HEK293 (cell line): ENCODE results near the gene IL17REL.

ENCODE experiments used
- CTCF ChIA-PET: fragments of 350-600 bp; formaldehyde crosslinking; extraction: SDS; loops from one replicate; lab custom pipeline; 2021; ENCODE audit warnings: antibody characterized with exemption; lab: Yijun Ruan, JAX
- POLR2A ChIA-PET: fragments of 300-600 bp; formaldehyde crosslinking; extraction: SDS; loops from one replicate; lab custom pipeline; 2020; ENCODE audit warnings: antibody characterized with exemption, inconsistent platforms; lab: Yijun Ruan, JAX
- H3K27ac ChIP-seq: fragments of 200-500 bp; sonication (Bioruptor generic); 2 replicates; pipeline ENCODE4 v1.5.1; 2014; ENCODE audit warnings: low read depth, low read length, control low read depth, inconsistent platforms; ENCODE audit errors: extremely low read depth
- H3K36me3 ChIP-seq, 2 experiments: fragments of 200-500 bp in 1 of 2; sonication (Bioruptor generic) in 1 of 2; 1 replicate in 1 of 2; 2 replicates in 1 of 2; pipeline ENCODE4 v1.5.1; 2014 to 2017; ENCODE audit warnings: inconsistent platforms in 2 of 2, low read length in 2 of 2; ENCODE audit not compliant: control insufficient read depth in 2 of 2, insufficient read depth in 1 of 2
- H3K4me1 ChIP-seq: fragments of 200-500 bp; sonication (Bioruptor generic); 2 replicates; pipeline ENCODE4 v1.5.1; 2014; ENCODE audit warnings: mild to moderate bottlenecking, low read length, inconsistent platforms; ENCODE audit not compliant: control insufficient read depth, insufficient read depth
- H3K4me3 ChIP-seq: 2 replicates; pipeline ENCODE4 v1.5.1; 2011; ENCODE audit warnings: low read depth, mild to moderate bottlenecking, control low read depth, low read length, moderate library complexity
- H3K9me3 ChIP-seq: fragments of 200-500 bp; sonication (Bioruptor generic); 2 replicates; pipeline ENCODE4 v1.5.1; 2014; ENCODE audit warnings: low read depth, low read length, inconsistent platforms; ENCODE audit not compliant: control insufficient read depth, insufficient read depth
- BCL11B ChIP-seq: fragments of 450-650 bp; formaldehyde crosslinking; IDR thresholded peaks from 2 replicates; pipeline ENCODE4 v1.5.1; 2016; ENCODE audit warnings: low read depth, missing biosample characterization, missing genetic modification characterization
- CTCF ChIP-seq: fragments of 450-650 bp; formaldehyde crosslinking; IDR thresholded peaks from 2 replicates; pipeline ENCODE4 v1.5.1; 2016; ENCODE audit warnings: missing biosample characterization, missing genetic modification characterization
- EGR2 ChIP-seq: fragments of 450-650 bp; formaldehyde crosslinking; IDR thresholded peaks from 2 replicates; pipeline ENCODE4 v1.5.1; 2016; ENCODE audit warnings: low read depth, missing biosample characterization, missing genetic modification characterization
- GFI1B ChIP-seq: fragments of 450-650 bp; formaldehyde crosslinking; IDR thresholded peaks from 2 replicates; pipeline ENCODE4 v1.5.1; 2016; ENCODE audit warnings: missing biosample characterization, missing genetic modification characterization
- INSM2 ChIP-seq: fragments of 450-650 bp; formaldehyde crosslinking; IDR thresholded peaks from 2 replicates; pipeline ENCODE4 v1.5.1; 2016; ENCODE audit warnings: missing biosample characterization, missing genetic modification characterization
- KLF1 ChIP-seq: fragments of 450-650 bp; formaldehyde crosslinking; IDR thresholded peaks from 2 replicates; pipeline ENCODE4 v1.5.1; 2016; ENCODE audit warnings: missing biosample characterization, missing genetic modification characterization
- KLF8 ChIP-seq: fragments of 450-650 bp; formaldehyde crosslinking; IDR thresholded peaks from 2 replicates; pipeline ENCODE4 v1.5.1; 2016; ENCODE audit warnings: missing biosample characterization, missing genetic modification characterization
- SCRT2 ChIP-seq: fragments of 450-650 bp; formaldehyde crosslinking; IDR thresholded peaks from 2 replicates; pipeline ENCODE4 v1.5.1; 2016; ENCODE audit warnings: missing biosample characterization, missing genetic modification characterization
- SP2 ChIP-seq: fragments of 450-650 bp; formaldehyde crosslinking; IDR thresholded peaks from 2 replicates; pipeline ENCODE4 v1.5.1; 2016; ENCODE audit warnings: missing biosample characterization, missing genetic modification characterization
- YY2 ChIP-seq: fragments of 450-650 bp; formaldehyde crosslinking; IDR thresholded peaks from 2 replicates; pipeline ENCODE4 v1.5.1; 2016; ENCODE audit warnings: missing biosample characterization, missing genetic modification characterization
- ZBTB20 ChIP-seq: fragments of 450-650 bp; formaldehyde crosslinking; IDR thresholded peaks from 2 replicates; pipeline ENCODE4 v1.5.1; 2016; ENCODE audit warnings: missing biosample characterization, missing genetic modification characterization
- ZBTB26 ChIP-seq: fragments of 450-650 bp; formaldehyde crosslinking; optimal IDR thresholded peaks from 2 replicates; pipeline ENCODE3; 2016; ENCODE audit warnings: missing biosample characterization, mild to moderate bottlenecking, missing genetic modification characterization
- ZBTB7A ChIP-seq: fragments of 450-650 bp; formaldehyde crosslinking; IDR thresholded peaks from 2 replicates; pipeline ENCODE4 v1.5.1; 2016; ENCODE audit warnings: low read depth, missing biosample characterization, missing genetic modification characterization
- ZFHX2 ChIP-seq: fragments of 450-650 bp; formaldehyde crosslinking; conservative IDR thresholded peaks from 2 replicates; pipeline ENCODE4 v1.5.1; 2016; ENCODE audit warnings: missing biosample characterization, missing genetic modification characterization
- ZNF18 ChIP-seq: fragments of 450-650 bp; formaldehyde crosslinking; IDR thresholded peaks from 2 replicates; pipeline ENCODE4 v1.5.1; 2016; ENCODE audit warnings: missing biosample characterization, missing genetic modification characterization
- ZNF223 ChIP-seq: fragments of 450-650 bp; formaldehyde crosslinking; IDR thresholded peaks from 2 replicates; pipeline ENCODE4 v1.5.1; 2016; ENCODE audit warnings: missing biosample characterization, missing genetic modification characterization
- ZNF292 ChIP-seq: fragments of 450-650 bp; formaldehyde crosslinking; IDR thresholded peaks from 2 replicates; pipeline ENCODE4 v1.5.1; 2016; ENCODE audit warnings: low read depth, missing biosample characterization, missing genetic modification characterization, borderline replicate concordance
- ZSCAN4 ChIP-seq: fragments of 450-650 bp; formaldehyde crosslinking; IDR thresholded peaks from 2 replicates; pipeline ENCODE4 v1.5.1; 2017; ENCODE audit warnings: missing biosample characterization, missing genetic modification characterization

Gene IL17REL

GRCh38 chr22:49999063-49999945 lies 13.3 kb downstream of the IL17REL start:
- TF ChIP-seq KLF1, result peak; percentile 77
- TF ChIP-seq BCL11B (tag by site-specific recombination), result 0 out of 2 replicates have a peak, but pooled peaks have one; percentile 21
- no peak for TF ChIP-seq ZBTB7A (tag by site-specific recombination)
- no peak for TF ChIP-seq GFI1B (tag by site-specific recombination)
- peak; percentile 56; the same call in 1 of the 2 replicates for TF ChIP-seq KLF8 (tag by site-specific recombination)
- peak; percentile 18; the same call in 1 of the 2 replicates for TF ChIP-seq SP2 (tag by site-specific recombination)
- TF ChIP-seq CTCF (tag by site-specific recombination), result no peak
- TF ChIP-seq ZNF292 (tag by site-specific recombination), result no peak
- no peak overlapping the region for H3K4me3 ChIP-seq
- CTCF ChIA-PET, result no interaction called here
- no peaks in the 10 kb centered on the region for H3K4me1 ChIP-seq
- no peak overlapping the region for H3K27ac ChIP-seq
- H3K9me3 ChIP-seq, result no peaks in the 10 kb centered on the region
- H3K36me3 ChIP-seq, result no peaks in the 10 kb centered on the region
- POLR2A ChIA-PET, result no interaction called here

GRCh38 chr22:49998718-49999062 lies 13.9 kb downstream of the IL17REL start:
- ChIA-PET POLR2A (no interaction called here), CTCF (no interaction called here)
- H3K4me1 ChIP-seq, result no peaks in the 10 kb centered on the region
- no peak overlapping the region for H3K27ac ChIP-seq
- H3K36me3 ChIP-seq, result no peaks in the 10 kb centered on the region
- H3K9me3 ChIP-seq, result no peaks in the 10 kb centered on the region
- TF ChIP-seq EGR2 (tag by site-specific recombination) (peak; percentile 77), YY2 (no peak), ZSCAN4 (tag by site-specific recombination) (peak; percentile 91), ZBTB26 (tag by site-specific recombination) (peak; percentile 37), SCRT2 (tag by site-specific recombination) (no peak), ZNF223 (tag by site-specific recombination) (no peak), ZBTB20 (tag by site-specific recombination) (no peak), ZNF18 (tag by site-specific recombination) (peak; percentile 67; the same call in 1 of the 2 replicates), ZFHX2 (tag by site-specific recombination) (peak; percentile 84), INSM2 (no peak)
- no peak overlapping the region for H3K4me3 ChIP-seq
